MCF 10A (cell line): ENCODE measurements around the gene ZFP90. TPM values are rescaled to one million over a fixed set of nuclear protein-coding genes. Genes with fewer than 3 reads are reported as not detected.

Experiments used
- BruUV-seq: library from RNA; stranded (reverse); fragments of 400-500 nt; replicated peaks from 2 replicates; lab custom pipeline; 2021; lab: Mats Ljungman, UMichigan
- CTCF ChIA-PET: fragments of 300-600 bp; sonication (Branson Sonifier 250); formaldehyde crosslinking; extraction: SDS; loops from one replicate; lab custom pipeline; 2021; ENCODE audit warnings: antibody characterized with exemption, inconsistent platforms; lab: Yijun Ruan, JAX
- POLR2A ChIA-PET: fragments of 300-600, 350-650 bp; sonication (Branson Sonifier 250); formaldehyde crosslinking; extraction: SDS; loops from one replicate; lab custom pipeline; 2020; ENCODE audit warnings: antibody characterized with exemption, inconsistent platforms; lab: Yijun Ruan, JAX
- DNase-seq: peaks from one replicate; pipeline ENCODE4 v3.0.0-alpha.2; 2018; ENCODE audit not compliant: unreplicated experiment
- H3K27ac Mint-ChIP-seq: one replicate; pipeline ENCODE4 v1.8.0; 2022; ENCODE audit warnings: mild to moderate bottlenecking, low read depth, mixed read lengths; ENCODE audit not compliant: unreplicated experiment
- H3K27me3 Mint-ChIP-seq: one replicate; pipeline ENCODE4 v1.8.0; 2022; ENCODE audit warnings: mixed read lengths; ENCODE audit not compliant: insufficient read depth, unreplicated experiment
- H3K36me3 Mint-ChIP-seq: one replicate; pipeline ENCODE4 v1.8.0; 2022; ENCODE audit warnings: mild to moderate bottlenecking, moderate library complexity, mixed read lengths; ENCODE audit not compliant: insufficient read depth, unreplicated experiment
- H3K4me1 Mint-ChIP-seq: one replicate; pipeline ENCODE4 v1.8.0; 2022; ENCODE audit warnings: mixed read lengths; ENCODE audit not compliant: insufficient read depth, unreplicated experiment
- H3K4me3 Mint-ChIP-seq: one replicate; pipeline ENCODE4 v1.8.0; 2022; ENCODE audit warnings: mild to moderate bottlenecking, moderate library complexity, mixed read lengths; ENCODE audit not compliant: unreplicated experiment
- H3K9me3 Mint-ChIP-seq: one replicate; pipeline ENCODE4 v1.8.0; 2022; ENCODE audit warnings: mixed read lengths; ENCODE audit not compliant: unreplicated experiment
- intact Hi-C: fragments of 100-400 bp; cut with micrococcal nuclease; formaldehyde crosslinking; loops from 2 replicates; pipeline ENCODE4 v1.14.1; 2022
- total RNA-seq: library from RNA; stranded (reverse); gene quantifications from 2 replicates; pipeline ENCODE4 v1.2.3, GENCODE V29; 2022
- TF ChIP-seq, protein P1 (sequence below): fragments of 200-600 bp; IDR thresholded peaks from one replicate; pipeline ENCODE4 v1.8.0; 2022; ENCODE audit warnings: antibody characterized with exemption, mild to moderate bottlenecking; ENCODE audit not compliant: unreplicated experiment

Gene ZFP90
- total RNA-seq, 1 experiment from 2014 or later, result 25.5 TPM

DNA sequence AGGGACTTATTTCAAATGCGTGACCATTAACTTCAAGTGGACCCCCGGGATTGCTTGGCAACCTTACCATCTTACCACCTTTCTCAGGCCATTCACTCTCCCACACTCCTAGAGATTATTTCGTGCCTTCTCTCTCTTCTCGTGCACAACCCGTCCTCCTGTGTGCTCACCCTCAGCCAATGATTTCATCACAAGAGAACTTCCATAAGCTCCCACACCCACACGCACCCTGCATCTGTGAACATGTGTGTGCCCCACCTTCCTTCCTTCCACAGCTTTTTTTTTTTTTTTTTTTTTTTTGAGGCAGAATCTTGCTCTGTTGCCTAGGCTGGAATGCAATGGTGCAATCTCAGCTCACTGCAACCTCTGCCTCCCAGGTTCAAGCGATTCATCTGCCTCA lies 78.6 kb downstream of the ZFP90 start:
- POLR2A ChIA-PET, result interaction anchor here (0.9 to 1.6 kb wide), 4 partner anchors 18 to 27 kb away, joined by 3 to 6 read pairs (median 4); partner anchors contain the start of gene CDH3
- CTCF ChIA-PET, result interaction anchor here (0.6 kb wide), 1 partner anchor 40 kb away, joined by 3 read pairs; no protein-coding TSS in a partner anchor
- H3K4me1 Mint-ChIP-seq, result peaks cover 16% of the 10 kb centered on the region
- TF ChIP-seq, protein P1, sequence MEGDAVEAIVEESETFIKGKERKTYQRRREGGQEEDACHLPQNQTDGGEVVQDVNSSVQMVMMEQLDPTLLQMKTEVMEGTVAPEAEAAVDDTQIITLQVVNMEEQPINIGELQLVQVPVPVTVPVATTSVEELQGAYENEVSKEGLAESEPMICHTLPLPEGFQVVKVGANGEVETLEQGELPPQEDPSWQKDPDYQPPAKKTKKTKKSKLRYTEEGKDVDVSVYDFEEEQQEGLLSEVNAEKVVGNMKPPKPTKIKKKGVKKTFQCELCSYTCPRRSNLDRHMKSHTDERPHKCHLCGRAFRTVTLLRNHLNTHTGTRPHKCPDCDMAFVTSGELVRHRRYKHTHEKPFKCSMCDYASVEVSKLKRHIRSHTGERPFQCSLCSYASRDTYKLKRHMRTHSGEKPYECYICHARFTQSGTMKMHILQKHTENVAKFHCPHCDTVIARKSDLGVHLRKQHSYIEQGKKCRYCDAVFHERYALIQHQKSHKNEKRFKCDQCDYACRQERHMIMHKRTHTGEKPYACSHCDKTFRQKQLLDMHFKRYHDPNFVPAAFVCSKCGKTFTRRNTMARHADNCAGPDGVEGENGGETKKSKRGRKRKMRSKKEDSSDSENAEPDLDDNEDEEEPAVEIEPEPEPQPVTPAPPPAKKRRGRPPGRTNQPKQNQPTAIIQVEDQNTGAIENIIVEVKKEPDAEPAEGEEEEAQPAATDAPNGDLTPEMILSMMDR, result no peak
- H3K4me3 Mint-ChIP-seq, result no peak overlapping the region
- peak; percentile 37 for DNase-seq
- H3K27ac Mint-ChIP-seq, result no peak overlapping the region
- H3K9me3 Mint-ChIP-seq, result no peaks in the 10 kb centered on the region
- intact Hi-C loops, result no loop called here
- no TSS peak for BruUV-seq
- H3K27me3 Mint-ChIP-seq, result no peaks in the 10 kb centered on the region
- H3K36me3 Mint-ChIP-seq, result peaks cover 10% of the 10 kb centered on the region

Other genes with a start within 250 kb of the ZFP90 start
- gene SLC7A6OS, start 228.3 kb upstream of the ZFP90 start, total RNA-seq, result 19.4 and 20.4 TPM in 2 replicates
- gene PRMT7, start 228.3 kb upstream of the ZFP90 start, total RNA-seq, result 28.0 and 33.2 TPM in 2 replicates
- gene SMPD3, start 90.8 kb upstream of the ZFP90 start, total RNA-seq, result 0.25 TPM in 1 of 2 replicates, not detected in the other
- 74.4 and 107 TPM in 2 replicates for gene CDH3, start 106.0 kb downstream of the ZFP90 start, total RNA-seq
- gene CDH1, start 198.0 kb downstream of the ZFP90 start, total RNA-seq, result 37.6 and 37.7 TPM in 2 replicates